ENCODE data around the gene SYNE1. TPM values are rescaled to one million over a fixed set of nuclear protein-coding genes. Genes with fewer than 3 reads are reported as not detected.

Gene SYNE1
- polyA plus RNA-seq, 2 of the 4 experiments (the other 2 are of a cell fraction): 10.5 to 28.5 TPM

GRCh38 chr6:152250127-152250526 is 387.0 kb downstream of the SYNE1 start:
- H3K9me3 ChIP-seq: no peaks in the 10 kb centered on the region
- H3K4me1 ChIP-seq: no peaks in the 10 kb centered on the region
- H3K4me2 ChIP-seq: no peak overlapping the region
- ATAC-seq (no peak), FAIRE-seq (no peak), DNase-seq (ENCODE audit: low read depth in 1 of 2, low spot score in 1 of 2) (no peak)
- POLR2A ChIA-PET: no interaction called here
- TF ChIP-seq RARB (CRISPR knock-in tag; IDR thresholded peaks at IDR 0.05) (no peak), MAFK (IDR thresholded peaks at IDR 0.05; ENCODE audit: partially characterized antibody) (peak; percentile 62)
- CTCF ChIA-PET: interaction anchor here (1.2 kb wide), 1 partner anchor 10 kb away, joined by 3 read pairs; no protein-coding TSS in a partner anchor
- no peak overlapping the region for H3K4me3 ChIP-seq
- 94% methylated on average over 3 of the region's 3 CpGs for WGBS (ENCODE audit: missing lambda C conversion rate)
- H3K27ac ChIP-seq: no peak overlapping the region

GRCh38 chr6:152248980-152249379 is 388.2 kb downstream of the SYNE1 start:
- Histone ChIP-seq H3K9me3 (no peaks in the 10 kb centered on the region), H3K4me1 (no peaks in the 10 kb centered on the region), H3K4me3 (no peak overlapping the region), H3K4me2 (no peak overlapping the region), H3K27ac (no peak overlapping the region)
- TF ChIP-seq BHLHE40 (IDR thresholded peaks at IDR 0.05; ENCODE audit: low read depth, low read length) (no peak), REST (IDR thresholded peaks at IDR 0.05) (no peak), HMGXB4 (CRISPR knock-in tag; IDR thresholded peaks at IDR 0.05; ENCODE audit: borderline replicate concordance) (no peak), EHF (CRISPR knock-in tag; IDR thresholded peaks at IDR 0.05) (no peak), ZFP36 (IDR thresholded peaks at IDR 0.05; ENCODE audit: borderline replicate concordance, partially characterized antibody) (no peak), KDM5A (IDR thresholded peaks at IDR 0.05) (no peak), HOXA7 (CRISPR knock-in tag; IDR thresholded peaks at IDR 0.05) (no peak), POLR2AphosphoS2 (conservative IDR thresholded peaks at IDR 0.05; ENCODE audit: low read length) (no peak), RCOR1 (IDR thresholded peaks at IDR 0.05; ENCODE audit: low read depth, low read length) (no peak), HOXB13 (CRISPR knock-in tag; IDR thresholded peaks at IDR 0.05; ENCODE audit: low read depth) (no peak), NR3C1 (IDR thresholded peaks at IDR 0.05) (no peak), CTCF (IDR thresholded peaks at IDR 0.05) (no peak), ZSCAN20 (CRISPR knock-in tag; IDR thresholded peaks at IDR 0.05) (no peak), PHF8 (IDR thresholded peaks at IDR 0.05; ENCODE audit: borderline replicate concordance, low read depth) (no peak), SMC3 (IDR thresholded peaks at IDR 0.05) (no peak), BCL3 (IDR thresholded peaks at IDR 0.05) (no peak), FOSL2 (IDR thresholded peaks at IDR 0.05) (no peak), FOSL2 (CRISPR knock-in tag; IDR thresholded peaks at IDR 0.05) (no peak), CHD2 (IDR thresholded peaks at IDR 0.05; ENCODE audit: low read length, partially characterized antibody) (no peak), PBX3 (IDR thresholded peaks at IDR 0.05) (no peak)
- 30% methylated on average over 2 of the region's 2 CpGs for WGBS (ENCODE audit: missing lambda C conversion rate)
- DNase-seq (ENCODE audit: low read depth in 1 of 2, low spot score in 1 of 2) (no peak), ATAC-seq (no peak), FAIRE-seq (no peak)
- CTCF ChIA-PET: no interaction called here
- POLR2A ChIA-PET: no interaction called here

All from A549 (cell line).